Psoas muscle (tissue), 8 donors: Measurements from ENCODE around the gene FECH. TPM values are rescaled to one million over a fixed set of nuclear protein-coding genes. Genes with fewer than 3 reads are reported as not detected.

Source experiments
- ATAC-seq, 4 donors: fragments of 200-7000 bp; cut with Tn5 transposase; one replicate each; pipeline ENCODE4 v1.9.1; 2020; ENCODE audit warnings: moderate library complexity in 3 of 4, mild to moderate bottlenecking in 2 of 4
- DNase-seq, 2 donors: peaks; one replicate each; pipeline ENCODE4 v3.0.0-alpha.2; 2020
- H3K27ac ChIP-seq: fragments of 200-600 bp; one replicate; pipeline ENCODE4 v1.8.0; 2022
- H3K27me3 ChIP-seq, 3 donors: fragments of 200-600 bp in 1 of 3; one replicate each; pipeline versions ENCODE4 v1.6.1 to v1.8.0; 2013 to 2022; ENCODE audit warnings: low read length in 2 of 3, mild to moderate bottlenecking in 2 of 3, moderate library complexity in 1 of 3; ENCODE audit not compliant: insufficient read depth in 3 of 3
- H3K36me3 ChIP-seq, 2 donors: fragments of 200-600 bp in 1 of 2; one replicate each; pipeline versions ENCODE4 v1.6.1 to v1.8.0; 2013 to 2022; ENCODE audit warnings: low read depth in 1 of 2, mild to moderate bottlenecking in 1 of 2, moderate library complexity in 1 of 2; ENCODE audit not compliant: insufficient read depth in 1 of 2
- H3K4me1 ChIP-seq: fragments of 200-600 bp; one replicate; pipeline ENCODE4 v1.8.0; 2022
- H3K4me3 ChIP-seq: fragments of 200-600 bp; one replicate; pipeline ENCODE4 v1.8.0; 2022; ENCODE audit warnings: mild to moderate bottlenecking
- H3K9me3 ChIP-seq: fragments of 200-600 bp; one replicate; pipeline ENCODE4 v1.8.0; 2022
- CTCF ChIP-seq: fragments of 200-600 bp; IDR thresholded peaks from one replicate; pipeline ENCODE4 v1.8.0; 2022; ENCODE audit warnings: antibody characterized with exemption
- WGBS, 3 donors: extraction: QIAGEN DNeasy Blood & Tissue Kit; methylation state at CpG; one replicate each; pipeline versions ENCODE4 v1.1.6 to v1.1.7; 2013; 5-methylcytosine and 5-hydroxymethylcytosine counted together
- intact Hi-C, 2 donors: fragments of 100-400 bp; cut with DNase I; formaldehyde crosslinking; loops; one replicate each; pipeline versions ENCODE4 v1.11.0 to v1.14.2; 2022
- polyA plus RNA-seq, 3 donors: library from polyadenylated mRNA; stranded (reverse); fragments of 200-250 nt; gene quantifications; one replicate each; pipeline ENCODE4 v1.2.3, GENCODE V29; 2013
- total RNA-seq, 4 donors: library from RNA; stranded (reverse); fragmentation: NEBNext Ultra II Directional in 2 of 4; extraction: Animal tissue kit (Norgen Biotek cat#: 25700) in 2 of 4; gene quantifications; one replicate each; pipeline versions ENCODE4 v1.2.1 to v1.2.4, GENCODE V29; 2021 to 2023
- donor health status: healthy with polysubstance abuse.
- donor health status: DM: no; HTN: no; CAD: no; lungs with moderate emphysema.
- donor health status: Bipolar disorder and iron deficiency.
- donor health status: healthy.
- donor health status: DM: yes; HTN: yes; CAD: no.
- donor health status: DM: no; HTN: no; CAD: no.
- donor health status: DM: no; HTN: no; CAD: no.
- donor health status: DM: yes; HTN: yes; CAD: no.

FECH gene
- total and polyA plus RNA-seq, 7 donors, result 14.4 to 59.7 (median 42.2) TPM

- Histone ChIP-seq H3K4me3 (no peak overlapping the region), H3K27ac (no peak overlapping the region), H3K4me1 (no peaks in the 10 kb centered on the region), H3K36me3 (no peaks in the 10 kb centered on the region), H3K27me3 (peaks cover 0 to 2% (median 0%) of the 10 kb centered on the region in 3 donors), H3K9me3 (peaks cover under 1% of the 10 kb centered on the region)
- intact Hi-C loops, result no loop called here
- no peak for TF ChIP-seq CTCF
- ATAC-seq (no peak), DNase-seq (no peak)
- WGBS, 3 donors, result 62 to 71% (median 69%) methylated on average over 7 of the region's 7 CpGs
Measured at GRCh38 chr18:57519668-57520424, 66.7 kb downstream of the FECH start.

DNA sequence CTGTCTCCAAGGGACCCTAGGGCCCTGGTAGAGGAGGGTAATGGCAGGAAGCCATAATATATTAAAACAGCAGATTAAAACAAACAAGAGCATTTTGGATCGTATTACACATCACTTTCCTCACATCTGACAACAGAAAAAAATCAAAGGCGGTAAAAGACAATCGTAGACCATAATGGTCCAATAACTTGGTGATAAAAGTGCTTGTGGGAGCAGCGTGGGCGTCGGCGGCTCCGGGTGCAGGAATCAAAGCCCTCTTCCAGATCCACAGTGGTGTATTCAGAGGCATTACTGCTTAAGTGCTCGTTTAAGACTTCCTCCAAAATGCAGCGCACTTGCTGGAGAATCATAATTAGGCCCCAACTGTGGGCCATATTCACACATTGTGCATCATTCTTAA lies 68.0 kb downstream of the FECH start:
- WGBS, 3 donors, result 77 to 84% (median 79%) methylated on average over 10 of the region's 10 CpGs

DNA sequence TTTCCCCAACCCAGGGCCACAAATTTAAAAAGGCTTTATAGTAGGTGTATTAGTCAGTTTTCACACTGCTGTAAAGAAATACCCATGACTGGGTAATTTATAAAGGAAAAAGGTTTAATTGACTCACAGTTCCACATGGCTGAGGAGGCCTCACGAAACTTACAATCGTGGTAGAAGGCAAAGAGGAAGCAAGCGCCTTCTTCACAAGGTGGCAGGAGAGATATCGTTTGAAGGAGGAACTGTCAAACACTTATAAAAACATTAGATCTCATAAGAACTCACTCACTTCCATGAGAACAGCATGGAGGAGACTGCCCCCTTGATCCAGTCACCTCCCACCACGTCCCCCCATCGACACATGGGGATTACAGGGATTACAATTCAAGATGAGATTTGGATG lies 70.4 kb downstream of the FECH start:
- no peak for TF ChIP-seq CTCF
- no peak for ATAC-seq
- H3K27me3 ChIP-seq, result no peaks in the 10 kb centered on the region
- H3K36me3 ChIP-seq, result no peaks in the 10 kb centered on the region
- intact Hi-C loops, result no loop called here
- no peak overlapping the region for H3K27ac ChIP-seq
- no peaks in the 10 kb centered on the region for H3K4me1 ChIP-seq
- H3K9me3 ChIP-seq, result no peaks in the 10 kb centered on the region
- DNase-seq, result no peak
- 70 to 76% (median 70%) methylated on average over 6 of the region's 6 CpGs for WGBS, 3 donors
- no peak overlapping the region for H3K4me3 ChIP-seq

More for the DNA sequence above, 68.0 kb downstream of the FECH start:
- Histone ChIP-seq H3K4me1 (no peaks in the 10 kb centered on the region), H3K4me3 (no peak overlapping the region), H3K27me3 (no peaks in the 10 kb centered on the region), H3K27ac (no peak overlapping the region), H3K36me3 (no peaks in the 10 kb centered on the region), H3K9me3 (no peaks in the 10 kb centered on the region)
- TF ChIP-seq CTCF, result no peak
- ATAC-seq (no peak), DNase-seq (no peak)
- intact Hi-C loops, result no loop called here

- TF ChIP-seq CTCF, result no peak
- H3K4me3 ChIP-seq, result no peak overlapping the region
- DNase-seq (no peak), ATAC-seq (no peak)
- no peaks in the 10 kb centered on the region for H3K4me1 ChIP-seq
- no peaks in the 10 kb centered on the region for H3K36me3 ChIP-seq
- peaks cover 0 to 7% (median 5%) of the 10 kb centered on the region in 3 donors for H3K27me3 ChIP-seq
- no peaks in the 10 kb centered on the region for H3K9me3 ChIP-seq
- H3K27ac ChIP-seq, result no peak overlapping the region
- WGBS, 3 donors, result 51 to 67% (median 58%) methylated on average over 1 of the region's 1 CpG
- intact Hi-C loops, result no loop called here
Measured at GRCh38 chr18:57505231-57505630, 81.3 kb downstream of the FECH start.

DNA sequence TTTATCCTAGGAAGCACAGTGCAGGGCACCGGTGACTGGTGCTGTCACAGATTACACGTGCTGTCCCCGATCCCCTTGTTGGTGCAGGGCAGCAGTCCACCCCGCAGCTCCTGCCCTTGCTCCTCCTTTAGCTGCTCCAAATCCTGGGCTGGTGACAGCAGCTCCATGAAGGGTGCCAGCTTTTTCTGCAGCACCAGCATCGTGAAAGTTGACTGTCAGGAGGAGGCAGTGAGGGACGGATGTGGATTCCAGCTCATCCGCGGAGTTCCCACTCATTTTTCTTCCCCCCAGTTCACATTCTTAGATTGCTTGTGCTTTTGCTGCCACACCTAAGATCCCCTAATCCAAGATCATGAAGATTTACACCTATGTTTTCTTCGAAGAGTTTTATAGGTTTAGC lies 83.9 kb downstream of the FECH start:
- 68 to 74% (median 70%) methylated on average over 9 of the region's 9 CpGs for WGBS, 3 donors
- H3K36me3 ChIP-seq, result no peaks in the 10 kb centered on the region
- H3K9me3 ChIP-seq, result no peaks in the 10 kb centered on the region
- no peak for DNase-seq
- no peak for ATAC-seq
- intact Hi-C loops, result no loop called here
- H3K4me1 ChIP-seq, result no peaks in the 10 kb centered on the region
- H3K27ac ChIP-seq, result no peak overlapping the region
- peaks cover 0 to 12% (median 3%) of the 10 kb centered on the region in 3 donors for H3K27me3 ChIP-seq
- no peak overlapping the region for H3K4me3 ChIP-seq
- TF ChIP-seq CTCF, result no peak
